CD4-positive, alpha-beta T cell treated with Interferon gamma for 1 hour (primary cell): ENCODE measurements around the gene COL5A2.

Experiments
- DNase-seq: peaks from one replicate; pipeline ENCODE4 v3.0.0-alpha.2; 2020

COL5A2 gene

DNA sequence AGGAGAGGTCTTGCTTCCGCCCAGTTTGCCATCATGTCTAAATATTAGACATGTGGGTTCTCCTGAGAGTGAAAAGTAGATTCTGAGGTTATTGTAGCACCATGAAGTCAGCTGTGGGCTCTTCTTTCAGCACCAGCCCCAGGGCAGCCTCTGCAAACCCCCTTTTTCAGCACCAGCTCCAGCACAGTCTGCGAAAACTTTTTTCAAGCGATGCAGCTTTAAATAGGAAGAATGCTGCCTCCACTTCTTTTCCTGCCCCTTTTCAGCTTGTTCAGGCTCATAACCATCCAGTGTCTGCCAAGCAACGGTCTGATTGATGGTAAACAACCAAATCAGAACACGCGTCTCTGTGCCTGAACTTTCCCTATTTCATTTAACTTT, at the start of gene COL5A2:
Gene COL5A2 (minus strand): TSS at position 192 of the 381 bp plus-strand sequence. CDS start 157 bp downstream, at position 35.
- DNase-seq, result no peak

DNA sequence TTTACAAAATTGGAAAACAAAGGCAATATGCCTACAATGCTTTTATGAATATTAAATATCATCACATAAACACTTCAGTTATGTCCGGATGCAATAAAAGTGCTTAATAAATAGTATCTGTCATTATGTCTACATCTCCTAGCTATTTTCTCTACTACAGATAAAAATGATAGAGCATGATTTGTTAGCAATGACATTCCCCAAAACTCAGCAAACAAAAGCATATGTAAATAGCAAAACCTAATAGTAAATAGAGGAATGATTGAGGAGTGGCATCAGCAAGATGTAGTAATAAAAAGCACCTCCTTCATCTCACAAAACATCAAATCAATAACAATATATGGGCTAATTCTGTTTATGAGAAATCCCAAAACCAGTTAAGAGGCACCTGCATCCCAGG, 46.5 kb upstream of the COL5A2 start:
- no peak for DNase-seq

- DNase-seq, result no peak
Measured at GRCh38 chr2:189225032-189225431, 45.5 kb upstream of the COL5A2 start.

DNA sequence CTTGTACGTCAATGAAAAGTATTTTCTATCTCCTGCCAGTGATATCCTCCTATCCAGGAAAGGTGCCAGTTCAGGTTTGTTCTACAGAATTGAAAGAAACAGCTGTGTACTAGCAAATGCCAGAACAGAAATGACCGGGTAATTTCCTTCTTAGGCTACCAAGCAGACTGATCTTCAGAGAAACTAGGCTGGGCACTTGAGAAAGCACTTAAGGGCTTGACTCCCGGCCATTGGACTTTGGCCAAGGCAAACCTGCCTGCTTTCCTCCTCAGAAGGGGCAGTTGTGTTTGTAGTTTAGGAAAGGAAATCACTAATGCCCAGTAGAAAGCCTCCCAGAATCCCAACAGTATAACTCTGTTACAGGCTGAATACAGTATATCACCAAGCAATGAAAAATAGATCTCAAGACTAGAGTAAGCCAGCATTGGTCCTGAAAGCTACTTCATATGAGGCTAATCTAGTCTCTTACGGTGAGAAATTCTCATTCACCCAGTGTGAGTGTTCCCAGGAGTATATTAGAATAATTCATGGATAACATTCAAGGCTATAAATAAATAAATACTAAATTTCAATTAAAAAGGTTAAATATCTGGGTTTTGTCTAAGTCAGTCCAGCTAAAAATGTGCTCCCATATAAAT, 43.0 kb upstream of the COL5A2 start:
- DNase-seq, result no peak

DNA sequence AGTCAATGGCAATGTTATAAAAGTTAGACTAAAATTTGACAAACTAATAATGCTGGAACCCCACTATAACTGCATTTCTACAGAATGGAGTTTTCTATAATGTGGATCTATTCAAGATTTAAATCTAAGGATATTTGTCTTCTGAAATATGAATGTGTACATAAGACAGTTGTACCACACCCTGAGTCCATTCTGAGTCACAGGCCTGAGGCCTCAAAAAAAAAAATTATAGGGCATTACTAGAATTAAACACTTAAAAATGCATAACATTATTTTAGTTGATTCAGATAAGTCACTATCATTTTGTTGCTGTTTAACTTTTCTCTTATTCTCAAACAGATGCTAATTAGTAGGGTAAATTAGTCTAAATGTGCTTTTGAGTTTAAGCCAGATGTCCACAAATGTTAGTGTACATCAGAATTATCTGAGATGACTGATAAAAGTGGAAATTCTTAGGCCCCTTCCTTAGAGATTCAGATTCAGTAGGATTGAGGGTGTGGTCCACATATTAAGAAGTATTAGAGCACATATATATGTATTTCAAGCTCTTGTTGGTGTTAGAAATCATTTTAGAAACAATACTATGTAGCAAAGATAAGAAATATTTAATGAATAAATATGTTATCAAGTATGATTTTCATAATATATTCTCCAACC, 42.4 kb upstream of the COL5A2 start:
- DNase-seq, result no peak

GRCh38 chr2:189218236-189218635, 38.7 kb upstream of the COL5A2 start:
- no peak for DNase-seq

DNA sequence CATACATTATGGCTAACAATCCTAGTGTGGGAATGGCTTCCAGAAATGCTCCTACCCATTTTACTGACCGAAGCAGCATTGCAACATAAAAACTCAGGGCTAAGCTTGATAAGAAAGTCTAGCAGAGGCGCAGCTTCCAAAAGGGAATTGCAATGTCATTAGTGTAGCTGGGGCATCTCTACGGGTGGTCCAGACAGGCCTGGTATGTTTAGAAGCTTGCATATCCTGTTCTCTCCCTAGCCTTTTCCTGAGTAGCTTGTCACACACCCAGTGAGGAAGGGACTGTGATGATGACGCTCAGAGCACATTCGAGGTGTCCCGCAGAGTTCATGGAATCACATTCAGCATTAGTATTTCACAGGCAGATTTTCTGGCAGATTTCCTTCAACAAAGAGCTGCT, 38.0 kb upstream of the COL5A2 start:
- DNase-seq, result no peak

GRCh38 chr2:189217051-189217450, 37.5 kb upstream of the COL5A2 start:
- no peak for DNase-seq

DNA sequence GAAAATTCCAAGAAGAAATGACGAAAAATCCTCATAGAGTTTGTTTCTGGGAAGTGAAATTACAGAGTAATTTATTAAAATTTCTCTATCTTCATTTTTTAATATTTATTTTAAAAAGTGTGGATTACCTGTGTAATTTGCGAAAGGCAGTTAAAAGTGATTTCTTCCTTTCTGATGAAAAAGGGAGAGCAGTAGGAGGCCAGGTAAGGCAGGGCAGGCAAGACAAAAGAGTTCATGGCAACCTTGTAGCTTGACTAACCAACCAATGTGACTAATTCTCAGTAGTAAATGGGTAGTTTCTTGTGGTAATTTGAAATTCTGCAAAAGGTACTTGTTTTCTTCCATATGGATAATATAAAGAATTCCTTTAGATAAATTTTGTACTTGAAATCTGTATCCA, 34.9 kb upstream of the COL5A2 start:
- no peak for DNase-seq

DNA sequence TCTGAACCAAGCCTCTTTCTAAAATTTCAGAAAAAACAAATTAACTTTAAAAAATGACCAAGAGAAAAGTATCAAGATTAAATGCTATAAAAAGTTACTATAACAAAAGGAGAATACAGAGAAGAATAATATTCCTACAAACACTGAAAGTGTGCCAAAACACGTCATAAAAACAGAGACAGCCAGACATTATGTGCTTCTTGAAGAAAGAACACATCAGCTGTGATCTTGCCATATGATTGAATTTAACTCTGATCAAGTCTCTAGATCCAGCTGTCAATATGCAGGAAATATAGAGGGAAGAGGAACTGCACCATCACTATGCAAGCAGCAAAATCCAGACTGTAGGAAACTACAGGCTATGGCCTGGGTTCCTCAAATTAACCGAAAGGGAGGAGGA, 33.7 kb upstream of the COL5A2 start:
- no peak for DNase-seq

DNA sequence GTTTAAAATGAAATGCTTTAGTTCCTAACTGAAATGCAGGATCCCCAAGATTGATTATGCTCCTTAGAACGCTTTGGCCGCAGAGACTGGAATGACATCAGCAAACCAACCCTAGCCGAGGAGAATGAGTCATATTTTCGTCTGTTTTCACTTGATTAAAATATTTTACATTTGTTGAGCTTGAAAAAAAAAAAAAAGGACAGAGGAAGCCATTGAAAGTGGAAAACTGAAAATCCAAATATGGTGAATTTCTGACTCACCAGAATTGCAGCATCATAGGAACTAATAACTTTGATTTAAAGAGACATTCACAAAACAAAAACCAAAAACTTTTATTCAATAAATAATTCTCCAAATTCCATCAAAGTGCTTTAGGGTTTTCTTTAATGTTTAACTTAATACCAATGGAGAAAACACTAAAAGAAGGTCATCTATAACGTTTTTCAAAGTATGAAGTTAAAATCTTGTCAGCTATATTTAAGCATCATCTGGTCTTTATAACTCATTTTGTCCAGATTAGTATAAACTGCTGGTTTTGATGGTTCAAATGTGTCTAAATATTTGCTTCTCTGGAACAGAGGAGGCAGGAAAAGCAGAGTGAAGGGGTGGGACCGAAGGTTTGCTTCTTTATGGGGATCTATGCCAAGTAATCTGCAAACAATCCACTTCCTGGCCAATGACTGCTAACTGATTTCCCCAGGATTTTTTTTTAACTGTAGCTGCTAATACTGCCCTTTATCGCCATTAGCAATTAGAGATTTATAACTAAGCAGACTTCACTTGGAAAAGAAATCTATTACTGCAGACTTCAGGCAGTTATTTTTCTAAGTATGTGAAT, 30.9 kb upstream of the COL5A2 start:
- no peak for DNase-seq

DNA sequence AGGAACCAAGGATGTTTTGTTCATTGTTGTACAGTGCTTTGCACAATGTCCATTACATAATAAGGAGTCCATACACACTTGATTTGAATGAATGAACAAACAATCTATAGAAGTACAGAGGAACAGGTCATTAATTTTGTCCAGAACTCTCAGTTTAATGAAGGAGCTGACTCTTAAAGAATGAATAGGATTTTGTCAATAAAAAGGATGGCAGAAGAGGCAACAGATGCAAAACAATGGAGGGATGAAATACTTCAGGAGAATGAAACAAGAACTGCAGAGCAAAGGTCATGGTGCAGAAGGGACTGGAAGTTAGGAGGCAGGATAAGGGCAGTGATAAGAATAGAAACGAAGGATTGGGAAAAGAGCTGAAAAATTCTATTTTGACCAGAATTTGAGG, 28.7 kb upstream of the COL5A2 start:
- no peak for DNase-seq

GRCh38 chr2:189204322-189204941, 24.9 kb upstream of the COL5A2 start:
- no peak for DNase-seq

DNA sequence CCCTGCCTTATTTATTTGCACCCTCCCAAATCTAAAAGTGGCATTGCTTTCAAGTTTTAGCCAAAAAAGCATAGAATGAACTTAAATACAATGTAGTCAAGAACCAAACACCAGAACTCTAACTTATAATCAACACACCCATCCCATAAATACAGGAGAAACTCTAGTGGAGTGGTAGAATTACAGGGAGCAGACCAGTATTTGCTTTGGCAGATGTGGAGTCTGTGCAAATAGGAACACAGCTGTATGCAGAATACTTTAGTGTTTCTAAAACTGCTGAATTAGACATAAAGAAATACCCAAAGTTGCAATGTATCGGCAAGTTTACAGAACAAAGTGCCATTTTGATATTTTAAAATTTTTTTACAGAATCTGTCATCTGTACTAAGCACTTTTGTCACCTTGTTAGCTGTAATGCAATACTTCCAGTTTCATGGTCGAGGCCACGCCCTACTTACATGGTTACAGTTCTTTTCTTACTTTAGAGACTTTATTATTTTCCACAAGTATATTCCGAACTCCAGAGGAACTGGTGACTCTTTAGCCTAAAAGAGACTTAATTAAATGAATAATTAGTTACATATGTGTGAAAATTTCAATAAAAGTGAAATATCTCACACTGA, 23.7 kb upstream of the COL5A2 start:
- no peak for DNase-seq

GRCh38 chr2:189199797-189200196, 20.2 kb upstream of the COL5A2 start:
- no peak for DNase-seq

- no peak for DNase-seq
Measured at GRCh38 chr2:189192766-189193165, 13.2 kb upstream of the COL5A2 start.

GRCh38 chr2:189191766-189192165, 12.2 kb upstream of the COL5A2 start:
- no peak for DNase-seq

- DNase-seq, result no peak
Measured at GRCh38 chr2:189190685-189191084, 11.1 kb upstream of the COL5A2 start.

DNA sequence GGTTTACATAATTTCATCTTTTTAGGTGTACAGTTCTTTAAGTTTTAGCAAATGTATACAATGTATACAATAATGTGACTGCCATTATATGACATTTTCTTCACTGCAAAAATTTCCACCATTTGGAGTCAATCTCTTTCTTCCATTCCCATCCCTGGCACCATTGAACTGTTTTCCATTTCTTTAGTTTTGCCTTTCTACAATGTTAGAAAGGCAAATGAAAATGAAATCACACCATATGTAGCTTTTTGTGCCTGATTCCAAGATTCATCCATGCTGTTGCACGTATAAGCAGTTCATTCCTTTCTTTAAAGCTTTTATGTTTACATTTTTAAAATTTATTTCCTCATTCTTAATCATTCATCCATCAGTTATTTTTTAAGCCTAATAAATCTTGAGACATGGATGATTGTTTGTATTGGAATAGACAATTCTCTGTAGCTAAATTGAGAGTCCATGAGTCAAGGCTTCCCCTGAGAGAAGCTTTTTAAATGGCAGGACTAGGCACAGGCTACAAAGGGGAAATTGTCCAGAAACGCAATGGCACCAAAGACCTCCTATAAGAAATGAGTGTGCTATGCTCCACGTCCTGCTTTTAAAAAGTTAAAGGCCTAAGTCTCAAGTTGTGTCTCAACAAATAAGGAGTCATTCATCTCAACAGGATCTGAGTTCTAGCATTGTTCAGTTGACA, 8.7 kb upstream of the COL5A2 start:
- no peak for DNase-seq

- no peak for DNase-seq
Measured at GRCh38 chr2:189183170-189183569, 3.6 kb upstream of the COL5A2 start.

DNA sequence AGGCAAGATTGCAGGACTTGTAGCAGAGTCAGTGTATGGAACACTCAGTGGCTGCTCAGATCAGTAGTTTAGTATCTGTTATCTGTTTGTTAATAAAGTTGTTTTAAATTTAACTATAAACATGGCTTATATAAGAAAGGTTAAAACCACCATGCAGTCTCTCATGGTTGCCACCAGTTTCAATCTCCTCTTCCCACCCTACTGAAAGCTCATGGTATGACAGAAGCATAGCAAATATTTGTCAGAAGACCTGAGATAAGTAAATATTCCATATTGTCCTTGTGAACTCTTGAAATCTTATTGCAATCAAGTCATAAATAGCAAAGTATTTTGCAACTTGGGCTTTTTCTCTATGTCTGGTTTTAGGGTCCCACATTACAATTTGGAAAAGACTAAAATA, 2.1 kb upstream of the COL5A2 start:
- DNase-seq, result no peak
